Natural killer cell (primary cell): ENCODE measurements around the gene PTPN11. TPM values are rescaled to one million over a fixed set of nuclear protein-coding genes. Genes with fewer than 3 reads are reported as not detected.

Source experiments
- ATAC-seq, 3 donors: fragments of 150-1000 bp in 2 of 3; fragments of 200-7000 bp in 1 of 3; cut with Tn5 transposase; 1 replicate in 1 of 3; 2 replicates in 2 of 3; pipeline ENCODE4 v1.10.0; 2021; ENCODE audit warnings: mild to moderate bottlenecking in 2 of 3, moderate library complexity in 2 of 3
- DNase-seq, 2 donors: peaks; one replicate each; pipeline versions ENCODE4 v3.0.0 to v3.0.0-alpha.2; 2013 to 2021; ENCODE audit warnings: mixed read lengths in 1 of 2
- H3K27ac ChIP-seq: one replicate; pipeline ENCODE4 v1.5.1; 2013; ENCODE audit warnings: mild to moderate bottlenecking, low read length
- H3K27me3 ChIP-seq: one replicate; pipeline ENCODE4 v1.6.1; 2013; ENCODE audit warnings: low read length; ENCODE audit not compliant: control insufficient read depth, insufficient read depth
- H3K36me3 ChIP-seq: one replicate; pipeline ENCODE4 v1.6.1; 2013; ENCODE audit warnings: low read length; ENCODE audit not compliant: control insufficient read depth, insufficient read depth
- H3K4me1 ChIP-seq: one replicate; pipeline ENCODE4 v1.6.1; 2013; ENCODE audit warnings: low read length; ENCODE audit not compliant: control insufficient read depth, insufficient read depth
- H3K4me3 ChIP-seq: one replicate; pipeline ENCODE4 v1.5.1; 2013; ENCODE audit warnings: low read length
- H3K9me3 ChIP-seq: one replicate; pipeline ENCODE4 v1.6.1; 2013; ENCODE audit warnings: low read length; ENCODE audit not compliant: control insufficient read depth, insufficient read depth
- H3K27ac Mint-ChIP-seq, 2 donors: one replicate each; pipeline ENCODE4 v1.8.0; 2022; ENCODE audit warnings: mild to moderate bottlenecking in 2 of 2, mixed read lengths in 2 of 2, moderate library complexity in 1 of 2
- H3K27me3 Mint-ChIP-seq, 2 donors: one replicate each; pipeline ENCODE4 v1.8.0; 2022; ENCODE audit warnings: low read depth in 2 of 2, mixed read lengths in 2 of 2
- H3K36me3 Mint-ChIP-seq: one replicate; pipeline ENCODE4 v1.8.0; 2022; ENCODE audit warnings: mixed read lengths
- H3K4me1 Mint-ChIP-seq, 2 donors: one replicate each; pipeline ENCODE4 v1.8.0; 2022; ENCODE audit warnings: mixed read lengths in 2 of 2
- H3K4me3 Mint-ChIP-seq: one replicate; pipeline ENCODE4 v1.8.0; 2022; ENCODE audit warnings: mild to moderate bottlenecking, moderate library complexity, mixed read lengths
- H3K9me3 Mint-ChIP-seq, 2 donors: one replicate each; pipeline ENCODE4 v1.8.0; 2022; ENCODE audit warnings: mixed read lengths in 2 of 2
- WGBS: methylation state at CpG from one replicate; pipeline ENCODE4 v1.1.7; 2013; ENCODE audit warnings: missing lambda C conversion rate; ENCODE audit not compliant: insufficient coverage; 5-methylcytosine and 5-hydroxymethylcytosine counted together
- intact Hi-C: fragments of 100-400 bp; cut with micrococcal nuclease; formaldehyde crosslinking; loops from one replicate; pipeline ENCODE4 v1.14.2; 2022
- total RNA-seq, 4 donors: library from RNA; stranded (reverse); fragments of 120-200 nt in 1 of 4; gene quantifications; one replicate each; pipeline versions ENCODE4 v1.2.3 to v1.2.4, GENCODE V29; 2013 to 2022
- TF ChIP-seq, protein P1 (sequence below): fragments of 200-600 bp; IDR thresholded peaks from one replicate; pipeline ENCODE4 v1.8.0; 2022; ENCODE audit warnings: antibody characterized with exemption

Gene PTPN11
- total RNA-seq, 3 donors from 2014 or later (not counting 1 experiment from before 2014, with no cell fraction given): 57.3 to 72.1 (median 63.8) TPM

DNA sequence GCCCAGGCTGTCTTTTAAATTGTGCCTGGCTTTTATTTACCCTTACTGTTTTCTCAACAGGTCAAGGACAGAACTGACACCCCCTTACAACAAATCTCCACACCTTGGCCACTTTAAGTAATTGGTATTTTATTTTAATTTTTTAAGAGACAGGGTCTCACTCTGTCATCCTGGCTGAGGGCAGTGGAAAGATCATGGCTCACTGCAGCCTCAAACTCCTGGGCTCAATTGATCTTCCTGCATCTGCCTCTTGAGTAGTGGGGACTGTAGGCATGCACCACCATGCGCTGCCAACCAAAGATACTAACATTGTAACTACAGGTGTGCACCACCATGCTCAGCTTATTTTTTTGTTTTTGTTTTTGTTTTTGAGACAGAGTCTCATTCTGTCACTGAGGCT is 109.8 kb downstream of the PTPN11 start:
- H3K4me1 Mint-ChIP-seq: no peaks in the 10 kb centered on the region
- 100% methylated on average over 1 of the region's 1 CpG for WGBS
- H3K9me3 Mint-ChIP-seq: no peaks in the 10 kb centered on the region
- H3K27ac Mint-ChIP-seq: no peak overlapping the region
- DNase-seq (no peak), ATAC-seq (no peak)
- intact Hi-C loops: no loop called here
- Histone ChIP-seq H3K27me3 (no peaks in the 10 kb centered on the region), H3K4me3 (no peak overlapping the region), H3K36me3 (no peaks in the 10 kb centered on the region), H3K27ac (no peak overlapping the region), H3K9me3 (no peaks in the 10 kb centered on the region), H3K4me1 (no peaks in the 10 kb centered on the region)
- H3K36me3 Mint-ChIP-seq: no peaks in the 10 kb centered on the region
- H3K27me3 Mint-ChIP-seq: no peaks in the 10 kb centered on the region
- H3K4me3 Mint-ChIP-seq: no peak overlapping the region
- TF ChIP-seq, protein P1, sequence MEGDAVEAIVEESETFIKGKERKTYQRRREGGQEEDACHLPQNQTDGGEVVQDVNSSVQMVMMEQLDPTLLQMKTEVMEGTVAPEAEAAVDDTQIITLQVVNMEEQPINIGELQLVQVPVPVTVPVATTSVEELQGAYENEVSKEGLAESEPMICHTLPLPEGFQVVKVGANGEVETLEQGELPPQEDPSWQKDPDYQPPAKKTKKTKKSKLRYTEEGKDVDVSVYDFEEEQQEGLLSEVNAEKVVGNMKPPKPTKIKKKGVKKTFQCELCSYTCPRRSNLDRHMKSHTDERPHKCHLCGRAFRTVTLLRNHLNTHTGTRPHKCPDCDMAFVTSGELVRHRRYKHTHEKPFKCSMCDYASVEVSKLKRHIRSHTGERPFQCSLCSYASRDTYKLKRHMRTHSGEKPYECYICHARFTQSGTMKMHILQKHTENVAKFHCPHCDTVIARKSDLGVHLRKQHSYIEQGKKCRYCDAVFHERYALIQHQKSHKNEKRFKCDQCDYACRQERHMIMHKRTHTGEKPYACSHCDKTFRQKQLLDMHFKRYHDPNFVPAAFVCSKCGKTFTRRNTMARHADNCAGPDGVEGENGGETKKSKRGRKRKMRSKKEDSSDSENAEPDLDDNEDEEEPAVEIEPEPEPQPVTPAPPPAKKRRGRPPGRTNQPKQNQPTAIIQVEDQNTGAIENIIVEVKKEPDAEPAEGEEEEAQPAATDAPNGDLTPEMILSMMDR: no peak

GRCh38 chr12:112530941-112531340 is 112.2 kb downstream of the PTPN11 start:
- DNase-seq (no peak), ATAC-seq (no peak)
- H3K9me3 ChIP-seq: no peaks in the 10 kb centered on the region
- Mint-ChIP-seq H3K4me1 (no peaks in the 10 kb centered on the region), H3K4me3 (no peak overlapping the region), H3K27ac (no peak overlapping the region), H3K9me3 (no peaks in the 10 kb centered on the region), H3K27me3 (no peaks in the 10 kb centered on the region), H3K36me3 (no peaks in the 10 kb centered on the region)
- intact Hi-C loops: no loop called here
- H3K27ac ChIP-seq: no peak overlapping the region
- H3K4me3 ChIP-seq: no peak overlapping the region
- no peaks in the 10 kb centered on the region for H3K27me3 ChIP-seq
- H3K4me1 ChIP-seq: no peaks in the 10 kb centered on the region
- whole genome bisulfite sequencing: 57% methylated on average over 1 of the region's 2 CpGs
- TF ChIP-seq, protein P1: no peak
- H3K36me3 ChIP-seq: no peaks in the 10 kb centered on the region

- H3K36me3 ChIP-seq: no peaks in the 10 kb centered on the region
- H3K4me3 ChIP-seq: no peak overlapping the region
- intact Hi-C loops: no loop called here
- ATAC-seq (no peak), DNase-seq (no peak)
- Mint-ChIP-seq H3K36me3 (no peaks in the 10 kb centered on the region), H3K4me1 (no peaks in the 10 kb centered on the region), H3K4me3 (no peak overlapping the region), H3K27me3 (no peaks in the 10 kb centered on the region), H3K27ac (no peak overlapping the region), H3K9me3 (no peaks in the 10 kb centered on the region)
- H3K4me1 ChIP-seq: no peaks in the 10 kb centered on the region
- no peaks in the 10 kb centered on the region for H3K27me3 ChIP-seq
- no peak overlapping the region for H3K27ac ChIP-seq
- no peaks in the 10 kb centered on the region for H3K9me3 ChIP-seq
- TF ChIP-seq, protein P1: no peak
- 67% methylated on average over 1 of the region's 1 CpG for WGBS
These were observed 113.4 kb downstream of the PTPN11 start for GRCh38 chr12:112532106-112532505.

DNA sequence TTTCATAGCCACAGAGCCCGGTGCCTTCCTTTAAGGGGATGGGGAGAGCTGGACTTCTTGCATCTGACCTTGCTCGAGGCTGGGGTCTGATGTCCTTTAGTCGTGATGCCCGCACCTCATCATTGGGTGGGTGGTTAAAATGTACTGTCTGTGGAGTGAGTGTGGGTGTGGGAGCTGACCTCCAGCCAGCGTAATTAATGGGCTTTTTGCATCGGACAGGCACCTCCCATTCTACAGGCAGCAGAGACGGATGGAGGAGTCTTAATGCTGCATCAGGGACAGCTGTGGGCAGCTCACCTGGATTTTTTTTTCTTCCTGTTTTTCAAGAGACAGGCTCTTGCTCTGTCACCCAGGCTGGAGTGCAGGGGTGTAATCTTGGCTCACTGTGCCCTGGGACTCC is 114.8 kb downstream of the PTPN11 start:
- TF ChIP-seq, protein P1: no peak
- H3K4me3 Mint-ChIP-seq: no peak overlapping the region
- intact Hi-C loops: no loop called here

More for the DNA sequence above, 114.8 kb downstream of the PTPN11 start:
- DNase-seq: no peak
- Mint-ChIP-seq H3K4me1 (no peaks in the 10 kb centered on the region), H3K36me3 (no peaks in the 10 kb centered on the region), H3K9me3 (no peaks in the 10 kb centered on the region), H3K27me3 (peaks cover 0 to 3% of the 10 kb centered on the region in 2 donors), H3K27ac (no peak overlapping the region)
- no peaks in the 10 kb centered on the region for H3K4me1 ChIP-seq
- no peak overlapping the region for H3K27ac ChIP-seq
- H3K4me3 ChIP-seq: no peak overlapping the region
- no peak for ATAC-seq
- H3K27me3 ChIP-seq: no peaks in the 10 kb centered on the region
- no peaks in the 10 kb centered on the region for H3K36me3 ChIP-seq
- no peaks in the 10 kb centered on the region for H3K9me3 ChIP-seq
- 71% methylated on average over 7 of the region's 7 CpGs for WGBS
